Measurements from ENCODE around the gene BET1.

GRCh38 chr7:94050046-94050445 is 45.9 kb upstream of the BET1 start:
- TF ChIP-seq EZH2phosphoT487 (IDR thresholded peaks at IDR 0.05) (no peak), CTCF (IDR thresholded peaks at IDR 0.05) (no peak), EZH2 (IDR thresholded peaks at IDR 0.05) (no peak)
